K562 (cell line): ENCODE data around the gene FIS1. TPM values are rescaled to one million over a fixed set of nuclear protein-coding genes. Genes with fewer than 3 reads are reported as not detected.
"Not testable (repeated sequence)": the region's sequence is repeated elsewhere in the genome, so short reads cannot be mapped to it uniquely, and the experiment has no call there.

ENCODE experiments used
- ATAC-seq: fragments of 200-7000 bp; cut with Tn5 transposase; 3 replicates; pipeline ENCODE4 v1.9.1; 2020; ENCODE audit warnings: moderate library complexity
- BruUV-seq: library from RNA; stranded (reverse); fragments of 400-500 nt; replicated peaks from 2 replicates; lab custom pipeline; 2021; lab: Mats Ljungman, UMichigan
- CTCF ChIA-PET: fragments of 300-600 bp; formaldehyde crosslinking; extraction: SDS; loops from one replicate; lab custom pipeline; 2021; ENCODE audit warnings: low intra/inter-chr PET ratio; lab: Yijun Ruan, JAX
- POLR2A ChIA-PET: fragments of 300-600, 350-650 bp; sonication (Branson Sonifier 250); formaldehyde crosslinking; extraction: SDS; loops from one replicate; lab custom pipeline; 2021; ENCODE audit warnings: antibody characterized with exemption, inconsistent platforms; lab: Yijun Ruan, JAX
- DNase-seq, 4 experiments: peaks; one replicate each; pipeline versions ENCODE4 v3.0.0 to v3.0.0-alpha.2; 2011 to 2018; ENCODE audit warnings: low spot score in 3 of 4, mixed read lengths in 3 of 4; ENCODE audit errors: extremely low read depth in 1 of 4
- FAIRE-seq: peaks from 2 replicates; lab custom pipeline; 2011; peaks lifted over from hg19 to GRCh38; lab: Jason Lieb, UNC
- H2AFZ ChIP-seq: 2 replicates; pipeline ENCODE4 v1.6.0; 2011; ENCODE audit warnings: low read depth, low read length, control low read depth, inconsistent platforms
- H3K27ac ChIP-seq: fragments of 200-600 bp; 3 replicates; pipeline ENCODE4 v1.8.0; 2011; ENCODE audit warnings: low read depth, mild to moderate bottlenecking, control low read depth, inconsistent platforms, low read length, moderate library complexity, mixed read lengths; ENCODE audit errors: extremely low read depth
- H3K27me3 ChIP-seq, 2 experiments: fragments of 300-600 bp in 1 of 2; 2 replicates in 1 of 2; 3 replicates in 1 of 2; pipeline versions ENCODE4 v1.6.0 to v1.8.0; 2011; ENCODE audit warnings: inconsistent platforms in 2 of 2, low read length in 2 of 2, mild to moderate bottlenecking in 1 of 2, mixed read lengths in 1 of 2, moderate library complexity in 1 of 2; ENCODE audit not compliant: control insufficient read depth in 2 of 2, insufficient read depth in 2 of 2
- H3K36me3 ChIP-seq: fragments of 300-600 bp; 3 replicates; pipeline ENCODE4 v1.8.0; 2011; ENCODE audit warnings: mild to moderate bottlenecking, low read length, inconsistent platforms; ENCODE audit not compliant: control insufficient read depth, insufficient read depth
- H3K4me1 ChIP-seq, 2 experiments: fragments of 200-600 bp in 1 of 2; replicated peaks in 1 of 2; 2 replicates in 1 of 2; 3 replicates in 1 of 2; pipeline versions ENCODE4 v1.5.1 to v1.8.0; 2011; ENCODE audit warnings: inconsistent platforms in 2 of 2, low read length in 2 of 2, mild to moderate bottlenecking in 1 of 2, mixed read lengths in 1 of 2, moderate library complexity in 1 of 2; ENCODE audit not compliant: control insufficient read depth in 2 of 2, insufficient read depth in 2 of 2
- H3K4me2 ChIP-seq: 2 replicates; pipeline ENCODE4 v1.6.1; 2011; ENCODE audit warnings: low read length, control low read depth, inconsistent platforms, mixed read lengths; ENCODE audit not compliant: insufficient read depth
- H3K4me3 ChIP-seq: fragments of 200-600 bp; sonication (generic), shearing (Covaris generic); 2 replicates; pipeline ENCODE4 v1.5.1; 2016; ENCODE audit warnings: control low read depth, inconsistent platforms
- H3K79me2 ChIP-seq: fragments of 200-600 bp; 3 replicates; pipeline ENCODE4 v1.8.0; 2011; ENCODE audit warnings: low read length, inconsistent platforms; ENCODE audit not compliant: control insufficient read depth, insufficient read depth
- H3K9ac ChIP-seq, 2 experiments: 2 replicates each; pipeline versions ENCODE4 v1.6.0 to v1.6.1; 2011; ENCODE audit warnings: low read depth in 2 of 2, low read length in 2 of 2, control low read depth in 1 of 2, inconsistent platforms in 1 of 2, mild to moderate bottlenecking in 1 of 2, mixed read lengths in 1 of 2; ENCODE audit not compliant: insufficient read depth in 1 of 2
- H3K9me1 ChIP-seq: one replicate; pipeline ENCODE4 v1.6.0; 2011; ENCODE audit warnings: inconsistent platforms, mild to moderate bottlenecking, low read length, moderate library complexity; ENCODE audit not compliant: control insufficient read depth, insufficient read depth
- H3K9me3 ChIP-seq: replicated peaks from 2 replicates; pipeline ENCODE4 v1.5.1; 2011; ENCODE audit warnings: low read depth, low read length, inconsistent platforms; ENCODE audit not compliant: control insufficient read depth, insufficient read depth
- H4K20me1 ChIP-seq: replicated peaks from 2 replicates; pipeline ENCODE4 v1.6.1; 2011; ENCODE audit warnings: low read length, inconsistent platforms, mixed read lengths; ENCODE audit not compliant: control insufficient read depth, insufficient read depth
- GABPA ChIP-seq: fragments of 200-800 bp; sonication (Bioruptor generic); conservative IDR thresholded peaks from 2 replicates; pipeline ENCODE4 v1.6.1; 2016; ENCODE audit warnings: low read depth, missing genetic modification characterization, missing compliant biosample characterization
- MYC ChIP-seq, 2 experiments: fragments of 250-450 bp in 1 of 2; sonication (Bioruptor Pico) in 1 of 2; IDR thresholded peaks; 2 replicates each; pipeline versions ENCODE4 v1.5.1 to v1.6.1; 2012 to 2021; ENCODE audit warnings: low read depth in 2 of 2, borderline replicate concordance in 1 of 2, improper control_type of control experiment in 1 of 2, low read length in 1 of 2, mild to moderate bottlenecking in 1 of 2, moderate library complexity in 1 of 2
- NR2C1 ChIP-seq, 2 experiments: fragments of 450-650 bp; IDR thresholded peaks; 2 replicates each; pipeline ENCODE4 v1.6.1; 2017; ENCODE audit warnings: mild to moderate bottlenecking in 2 of 2, antibody characterized with exemption in 1 of 2, inconsistent platforms in 1 of 2, missing compliant biosample characterization in 1 of 2, missing genetic modification characterization in 1 of 2
- NR2C2 ChIP-seq, 2 experiments: fragments of 200-800 bp in 1 of 2; sonication (Bioruptor generic) in 1 of 2; sonication (generic) in 1 of 2; formaldehyde crosslinking in 1 of 2; IDR thresholded peaks; 2 replicates each; pipeline versions ENCODE4 v1.6.1 to v1.8.0; 2016 to 2022; ENCODE audit warnings: mild to moderate bottlenecking in 1 of 2, missing compliant biosample characterization in 1 of 2, missing genetic modification characterization in 1 of 2, missing genetic modification reagents in 1 of 2
- WGBS: fragments of 100-300 bp; shearing (Covaris generic); methylation state at CpG from one replicate; pipeline ENCODE4 v1.1.6; 2016; ENCODE audit warnings: low coverage, mixed read lengths; ENCODE audit not compliant: insufficient coverage; ENCODE audit errors: missing lambda C conversion rate; 5-methylcytosine and 5-hydroxymethylcytosine counted together
- in situ Hi-C: fragments of 300-500 bp; cut with MboI; formaldehyde crosslinking; loops from 4 replicates; pipeline ENCODE4 v1.15.0; 2018; ENCODE audit warnings: inconsistent platforms, mixed read lengths
- intact Hi-C: fragments of 100-400 bp; cut with micrococcal nuclease; formaldehyde crosslinking; loops from 2 replicates; pipeline ENCODE4 v1.14.2; 2022
- polyA plus RNA-seq, 8 experiments: library from polyadenylated mRNA; depleted of rRNA in 4 of 8; stranded (reverse) in 5 of 8; unstranded in 3 of 8; fragments of >200 nt; fragmentation: Nextera tagmentation in 2 of 8; fragmentation: Illumina TruSeq in 1 of 8; extraction: Ambion mirVana in 2 of 8; extraction: Trizol in 1 of 8; gene quantifications; 2 replicates each; pipeline versions ENCODE4 v1.2.1 to v1.2.3, GENCODE V29; 2011 to 2014; ENCODE audit warnings: inconsistent platforms in 1 of 8, missing spikeins in 1 of 8
- total RNA-seq, 7 experiments: library from RNA; depleted of rRNA in 6 of 7; stranded (reverse); fragments of >200 nt in 6 of 7; fragmentation: Illumina TruSeq in 2 of 7; extraction: Trizol in 2 of 7; gene quantifications; 2 replicates each; pipeline versions ENCODE4 v1.2.1 to v1.2.3, GENCODE V29; 2011 to 2021; ENCODE audit warnings: low replicate concordance in 1 of 7

Gene FIS1
- total and polyA plus RNA-seq, 9 of the 15 experiments (the other 6 are each of a cell fraction or from before 2014, with no cell fraction given): 86.0 to 257 (median 144) TPM

DNA sequence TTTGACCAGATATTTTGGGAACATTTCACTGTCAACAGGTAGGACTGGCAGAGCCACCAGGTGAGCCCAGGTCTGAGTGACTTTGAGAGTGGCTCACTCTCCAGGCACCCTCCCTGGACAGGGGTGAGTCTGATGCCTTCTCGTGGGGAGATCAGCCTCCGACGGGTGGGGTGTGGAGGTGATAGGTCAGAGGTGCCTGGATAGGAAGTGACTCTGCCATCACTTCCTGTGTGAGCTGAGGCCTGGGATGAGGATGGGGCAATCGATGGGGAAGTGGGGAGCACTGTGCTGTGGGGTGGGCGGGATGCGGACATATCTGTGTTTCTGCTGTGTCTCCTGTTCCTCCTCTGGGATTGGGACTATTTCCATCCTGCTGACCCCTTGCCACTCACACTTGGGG is 42.2 kb upstream of the FIS1 start:
- FAIRE-seq (no peak), ATAC-seq (no peak), DNase-seq (no peak)
- Histone ChIP-seq H3K79me2 (no peaks in the 10 kb centered on the region), H3K36me3 (no peaks in the 10 kb centered on the region), H3K4me1 (peaks cover 0 to 3% of the 10 kb centered on the region in 2 experiments; a peak in 1 of 5 replicates), H2AFZ (no peak overlapping the region), H3K27me3 (peaks cover 0 to 37% of the 10 kb centered on the region in 2 experiments; a peak in 3 of 5 replicates), H3K4me2 (no peak overlapping the region), H3K9me1 (no peaks in the 10 kb centered on the region), H3K9ac (no peak overlapping the region), H3K27ac (no peak overlapping the region), H3K4me3 (no peak overlapping the region), H4K20me1 (no peaks in the 10 kb centered on the region), H3K9me3 (no peaks in the 10 kb centered on the region)
- POLR2A ChIA-PET: no interaction called here
- CTCF ChIA-PET: no interaction called here
- intact Hi-C loops: loop anchor here (10.0 kb wide), 1 partner anchor 212 kb away; no protein-coding TSS in a partner anchor
- no TSS peak for BruUV-seq
- 13% methylated on average over 6 of the region's 6 CpGs for WGBS
- peak; percentile 41; the same call in 1 of the 2 replicates for TF ChIP-seq NR2C1 (IDR thresholded peaks at IDR 0.05)
- 0 out of 2 replicates have a peak, but pooled peaks have one; percentile 33 for TF ChIP-seq NR2C1 (tag; IDR thresholded peaks at IDR 0.05)
- TF ChIP-seq GABPA (tag): peak; percentile 22; the same call in 1 of the 2 replicates
- TF ChIP-seq MYC (IDR thresholded peaks at IDR 0.05; ENCODE audit: low read depth, low read length): no peak
- no peak for TF ChIP-seq MYC (CRISPR knock-in tag; IDR thresholded peaks at IDR 0.05; ENCODE audit: borderline replicate concordance, low read depth)
- TF ChIP-seq NR2C2 (CRISPR knock-in tag; IDR thresholded peaks at IDR 0.05): no peak
- TF ChIP-seq NR2C2 (tag; IDR thresholded peaks at IDR 0.05): peak; percentile 40; the same call in 1 of the 2 replicates
- in situ Hi-C loops: loop anchor here (5.0 to 25.0 kb wide), 2 partner anchors 375 to 1305 kb away; no protein-coding TSS in a partner anchor

DNA sequence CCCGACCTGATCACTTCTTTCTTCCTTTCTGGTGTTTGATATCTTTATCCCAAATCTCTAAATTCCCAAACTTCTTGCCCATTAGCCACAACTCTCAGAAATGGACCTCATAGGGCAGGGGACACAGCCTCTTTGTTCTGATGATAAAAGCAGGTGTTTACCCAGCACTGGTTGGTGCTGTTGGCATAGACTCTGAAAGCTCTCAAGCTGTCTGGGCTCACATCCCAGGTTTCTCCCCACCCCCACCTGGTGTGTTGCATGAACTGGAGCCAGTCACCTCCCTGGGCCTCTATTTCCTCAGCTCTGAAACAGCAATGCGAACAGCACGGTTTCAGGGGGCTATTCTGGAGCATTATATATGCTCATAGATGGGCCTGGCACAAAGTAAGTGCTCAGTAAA is 41.0 kb upstream of the FIS1 start:
- H3K9me3 ChIP-seq, BruUV-seq, H2AFZ ChIP-seq, CTCF ChIA-PET, FAIRE-seq, H3K9me1 ChIP-seq, H3K36me3 ChIP-seq, H3K4me1 ChIP-seq, ATAC-seq, H3K9ac ChIP-seq, H4K20me1 ChIP-seq, H3K4me2 ChIP-seq, H3K79me2 ChIP-seq, DNase-seq, H3K27ac ChIP-seq, H3K4me3 ChIP-seq: not testable (repeated sequence)
- in situ Hi-C loops (loop anchor here (5.0 to 25.0 kb wide), 2 partner anchors 374 to 1304 kb away; no protein-coding TSS in a partner anchor), intact Hi-C loops (loop anchor here (10.0 kb wide), 1 partner anchor 211 kb away; no protein-coding TSS in a partner anchor)
- POLR2A ChIA-PET: interaction anchor here (0.8 kb wide), 1 partner anchor 94 kb away, joined by 4 read pairs; no protein-coding TSS in a partner anchor
- H3K27me3 ChIP-seq: peaks cover 0 to 31% of the 10 kb centered on the region in 2 experiments; a peak in 2 of 5 replicates
- 2% methylated on average over 3 of the region's 3 CpGs for WGBS
